Measurements from ENCODE around the gene PKMYT1. TPM values are rescaled to one million over a fixed set of nuclear protein-coding genes. Genes with fewer than 3 reads are reported as not detected.

PKMYT1 gene
- polyA plus RNA-seq, 2 of the 4 experiments (the other 2 are of a cell fraction) = 10.5 to 50.5 TPM

- TF ChIP-seq CTCF (IDR thresholded peaks at IDR 0.05) = no peak
- no peak for TF ChIP-seq CBX2 (IDR thresholded peaks at IDR 0.05; ENCODE audit: borderline replicate concordance, low read depth)
Observed at GRCh38 chr16:2987286-2987685, 7.0 kb upstream of the PKMYT1 start (continued).

DNA sequence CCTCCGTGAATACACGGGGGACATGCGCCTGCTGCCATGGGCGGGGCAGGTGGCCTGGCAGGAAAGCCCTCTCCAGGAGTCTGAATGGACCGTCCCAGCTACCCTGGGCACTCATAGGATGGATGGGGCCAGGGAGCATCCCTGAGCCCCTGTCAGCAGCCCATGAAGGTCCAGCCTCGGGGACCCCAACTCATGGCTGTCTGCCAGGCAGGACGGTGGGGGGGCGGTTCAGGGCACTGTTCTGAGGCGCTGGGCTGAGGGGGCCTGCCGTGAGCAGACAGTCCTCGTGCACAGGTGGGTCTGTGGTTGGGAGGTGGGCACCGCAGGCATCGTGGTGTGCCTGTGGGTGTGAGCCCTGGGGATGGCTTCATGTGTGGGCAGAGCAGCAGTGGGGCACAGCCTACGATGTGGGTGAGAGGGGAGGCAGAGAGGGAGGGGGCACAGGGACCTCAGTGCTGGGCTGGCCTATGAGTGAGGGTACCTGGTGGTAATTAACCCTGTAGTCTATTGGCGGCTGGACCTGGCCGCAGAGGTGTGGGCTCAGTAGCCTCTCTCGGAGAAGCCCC, 6.5 kb upstream of the PKMYT1 start:
- Histone ChIP-seq H3K4me3 (no peak overlapping the region), H3K9me3 (no peaks in the 10 kb centered on the region), H3K4me2 (no peak overlapping the region), H3K4me1 (peaks cover 6% of the 10 kb centered on the region; the same call in 2 of the 3 replicates), H3K27ac (no peak overlapping the region)
- ATAC-seq (no peak), FAIRE-seq (no peak), DNase-seq (ENCODE audit: low read depth in 1 of 2, low spot score in 1 of 2) (no peak)
- 79% methylated on average over 13 of the region's 17 CpGs for WGBS (ENCODE audit: missing lambda C conversion rate)
- TF ChIP-seq POLR2A (IDR thresholded peaks at IDR 0.05; ENCODE audit: low read length) (no peak), ZNF302 (CRISPR knock-in tag; IDR thresholded peaks at IDR 0.05) (no peak), TP53 (CRISPR knock-in tag; IDR thresholded peaks at IDR 0.05) (no peak), RFX5 (IDR thresholded peaks at IDR 0.05) (no peak), RNF2 (IDR thresholded peaks at IDR 0.05; ENCODE audit: borderline replicate concordance, low read depth) (no peak), EHMT2 (IDR thresholded peaks at IDR 0.05; ENCODE audit: low read depth) (no peak), KDM5A (IDR thresholded peaks at IDR 0.05) (no peak), HOXB5 (CRISPR knock-in tag; IDR thresholded peaks at IDR 0.05) (no peak), ESRRA (IDR thresholded peaks at IDR 0.05; ENCODE audit: borderline replicate concordance, low read length) (no peak), NPAS2 (CRISPR knock-in tag; IDR thresholded peaks at IDR 0.05; ENCODE audit: borderline replicate concordance) (no peak), HOXB13 (CRISPR knock-in tag; IDR thresholded peaks at IDR 0.05; ENCODE audit: low read depth) (no peak), TFCP2L1 (CRISPR knock-in tag; IDR thresholded peaks at IDR 0.05) (no peak), EP300 (IDR thresholded peaks at IDR 0.05) (no peak)
- TF ChIP-seq, protein P1, sequence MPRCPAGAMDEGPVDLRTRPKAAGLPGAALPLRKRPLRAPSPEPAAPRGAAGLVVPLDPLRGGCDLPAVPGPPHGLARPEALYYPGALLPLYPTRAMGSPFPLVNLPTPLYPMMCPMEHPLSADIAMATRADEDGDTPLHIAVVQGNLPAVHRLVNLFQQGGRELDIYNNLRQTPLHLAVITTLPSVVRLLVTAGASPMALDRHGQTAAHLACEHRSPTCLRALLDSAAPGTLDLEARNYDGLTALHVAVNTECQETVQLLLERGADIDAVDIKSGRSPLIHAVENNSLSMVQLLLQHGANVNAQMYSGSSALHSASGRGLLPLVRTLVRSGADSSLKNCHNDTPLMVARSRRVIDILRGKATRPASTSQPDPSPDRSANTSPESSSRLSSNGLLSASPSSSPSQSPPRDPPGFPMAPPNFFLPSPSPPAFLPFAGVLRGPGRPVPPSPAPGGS (IDR thresholded peaks at IDR 0.05) = no peak
- TF ChIP-seq, protein P2, sequence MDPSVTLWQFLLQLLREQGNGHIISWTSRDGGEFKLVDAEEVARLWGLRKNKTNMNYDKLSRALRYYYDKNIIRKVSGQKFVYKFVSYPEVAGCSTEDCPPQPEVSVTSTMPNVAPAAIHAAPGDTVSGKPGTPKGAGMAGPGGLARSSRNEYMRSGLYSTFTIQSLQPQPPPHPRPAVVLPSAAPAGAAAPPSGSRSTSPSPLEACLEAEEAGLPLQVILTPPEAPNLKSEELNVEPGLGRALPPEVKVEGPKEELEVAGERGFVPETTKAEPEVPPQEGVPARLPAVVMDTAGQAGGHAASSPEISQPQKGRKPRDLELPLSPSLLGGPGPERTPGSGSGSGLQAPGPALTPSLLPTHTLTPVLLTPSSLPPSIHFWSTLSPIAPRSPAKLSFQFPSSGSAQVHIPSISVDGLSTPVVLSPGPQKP (IDR thresholded peaks at IDR 0.05; ENCODE audit: low read depth, low read length) = no peak
- TF ChIP-seq, protein P3, sequence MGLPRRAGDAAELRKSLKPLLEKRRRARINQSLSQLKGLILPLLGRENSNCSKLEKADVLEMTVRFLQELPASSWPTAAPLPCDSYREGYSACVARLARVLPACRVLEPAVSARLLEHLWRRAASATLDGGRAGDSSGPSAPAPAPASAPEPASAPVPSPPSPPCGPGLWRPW (IDR thresholded peaks at IDR 0.05) = no peak
- POLR2A ChIA-PET = no interaction called here
- CTCF ChIA-PET = interaction anchor here (1.1 to 2.3 kb wide), 3 partner anchors 14 to 60 kb away, joined by 3 to 10 read pairs (median 4); no protein-coding TSS in a partner anchor

DNA sequence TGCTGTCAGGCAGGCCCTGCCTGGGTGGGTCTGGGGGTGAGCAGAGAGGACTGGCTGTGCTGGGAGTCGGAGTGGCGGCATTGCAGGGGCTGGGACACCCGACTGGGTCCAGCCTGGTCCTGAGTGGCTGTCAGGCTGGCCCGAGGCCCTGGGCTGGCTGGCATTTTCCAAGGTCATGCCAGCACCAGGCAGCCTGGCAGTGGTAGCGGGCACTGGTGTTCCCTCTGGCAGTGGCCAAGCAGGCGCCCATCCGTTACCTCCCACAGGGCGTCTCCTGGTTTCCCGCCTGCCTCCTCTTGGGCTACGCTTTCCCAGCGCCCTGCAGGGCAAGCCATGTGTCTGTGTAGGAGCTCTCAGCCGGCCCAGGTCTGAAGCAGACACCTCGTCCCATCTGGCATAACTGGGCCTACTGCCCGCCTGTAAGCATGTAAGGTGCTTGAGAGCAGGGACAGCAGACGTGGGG, 5.7 kb upstream of the PKMYT1 start:
- CTCF ChIA-PET = interaction anchor here (1.0 to 2.3 kb wide), 5 partner anchors 11 to 59 kb away, joined by 3 to 10 read pairs (median 5); no protein-coding TSS in a partner anchor
- POLR2A ChIA-PET = no interaction called here
- FAIRE-seq = no peak

More for the DNA sequence above, 5.7 kb upstream of the PKMYT1 start:
- H3K4me2 ChIP-seq = no peak overlapping the region
- 86% methylated on average over 15 of the region's 15 CpGs for WGBS (ENCODE audit: missing lambda C conversion rate)
- ATAC-seq (no peak; a peak in 1 of 6 replicates), DNase-seq (ENCODE audit: low read depth in 1 of 2, low spot score in 1 of 2) (no peak)
- H3K27ac ChIP-seq = no peak overlapping the region
- peaks cover 12% of the 10 kb centered on the region; the same call in 2 of the 3 replicates for H3K4me1 ChIP-seq
- no peak overlapping the region for H3K4me3 ChIP-seq
- TF ChIP-seq MAFK (IDR thresholded peaks at IDR 0.05; ENCODE audit: partially characterized antibody) (no peak), PBX3 (IDR thresholded peaks at IDR 0.05) (no peak), CEBPB (IDR thresholded peaks at IDR 0.05) (no peak), RARB (CRISPR knock-in tag; IDR thresholded peaks at IDR 0.05) (no peak), CBX8 (IDR thresholded peaks at IDR 0.05) (no peak), CTCF (IDR thresholded peaks at IDR 0.05) (no peak), ZC3H11A (IDR thresholded peaks at IDR 0.05) (no peak)
- no peaks in the 10 kb centered on the region for H3K9me3 ChIP-seq

All from A549 (cell line).